HG03460 (cell line): ENCODE data around the gene UMOD.

Source experiments
- ATAC-seq: cut with Tn5 transposase; IDR thresholded peaks from one replicate; pipeline ENCODE4 v1.9.1; 2021; ENCODE audit not compliant: unreplicated experiment

Gene UMOD

GRCh38 chr16:20352615-20353014, at the start of gene UMOD:
TSS of gene UMOD (minus strand) at chr16:20352715. CDS start at chr16:20350737, 1,978 bp downstream.
- no peak for ATAC-seq

GRCh38 chr16:20401475-20402016, 49.0 kb upstream of the UMOD start:
- ATAC-seq = no peak

- ATAC-seq = no peak
These were observed 48.6 kb upstream of the UMOD start for GRCh38 chr16:20401066-20401465.

- ATAC-seq = no peak
These were observed 46.7 kb upstream of the UMOD start for GRCh38 chr16:20399185-20399584.

GRCh38 chr16:20398603-20399002, 46.1 kb upstream of the UMOD start:
- no peak for ATAC-seq

- ATAC-seq = no peak
These were observed 45.1 kb upstream of the UMOD start for GRCh38 chr16:20397468-20398074.

- no peak for ATAC-seq
These were observed 44.4 kb upstream of the UMOD start for GRCh38 chr16:20396846-20397467.

- ATAC-seq = no peak
These were observed 43.4 kb upstream of the UMOD start for GRCh38 chr16:20395946-20396345.

GRCh38 chr16:20393801-20394577, 41.5 kb upstream of the UMOD start:
- ATAC-seq = no peak

GRCh38 chr16:20391045-20391444, 38.5 kb upstream of the UMOD start:
- no peak for ATAC-seq

- no peak for ATAC-seq
These were observed 36.3 kb upstream of the UMOD start for GRCh38 chr16:20388854-20389253.

- ATAC-seq = no peak
These were observed 35.5 kb upstream of the UMOD start for GRCh38 chr16:20387978-20388377.

GRCh38 chr16:20385844-20386832, 33.6 kb upstream of the UMOD start:
- ATAC-seq = no peak

GRCh38 chr16:20383106-20384029, 30.9 kb upstream of the UMOD start:
- peak; percentile 50 for ATAC-seq

GRCh38 chr16:20382202-20382948, 29.9 kb upstream of the UMOD start:
- no peak for ATAC-seq

- no peak for ATAC-seq
These were observed 28.3 kb upstream of the UMOD start for GRCh38 chr16:20380782-20381181.

GRCh38 chr16:20377181-20377580, 24.7 kb upstream of the UMOD start:
- no peak for ATAC-seq

- no peak for ATAC-seq
These were observed 20.2 kb upstream of the UMOD start for GRCh38 chr16:20372701-20373100.
